Measurements from ENCODE around the gene UBAP2L.
"Not testable (repeated sequence)": the region's sequence is repeated elsewhere in the genome, so short reads cannot be mapped to it uniquely, and the experiment has no call there.

Gene UBAP2L

DNA sequence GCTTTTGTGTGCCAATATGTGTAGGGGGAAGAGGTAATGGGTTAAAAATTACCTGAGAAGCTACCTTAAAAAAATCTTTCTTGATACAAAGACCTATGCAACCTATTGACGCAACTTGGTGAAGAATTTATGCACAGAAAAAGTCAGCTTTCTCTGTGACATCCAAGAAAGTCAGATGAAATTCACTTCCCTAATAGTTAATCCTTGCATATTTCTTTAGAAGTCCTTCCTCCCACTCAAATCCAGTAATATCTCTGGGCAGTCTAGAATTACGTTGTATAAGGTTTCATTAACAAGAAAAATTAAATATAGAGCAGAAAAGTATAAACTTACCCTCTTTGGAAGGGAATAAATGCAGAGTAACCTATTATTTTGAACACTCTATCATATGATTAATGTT lies 2.9 kb downstream of the UBAP2L start:
- no peak for ATAC-seq (ENCODE audit: insufficient read depth, low read depth)
- Histone ChIP-seq H4K20me1 (ENCODE audit: insufficient read depth, low read length) (peaks cover 56% of the 10 kb centered on the region), H3K36me3 (ENCODE audit: insufficient read depth, low read length) (peaks cover 66% of the 10 kb centered on the region), H3K4me3 (ENCODE audit: low read depth in 1 of 2, low read length in 2 of 2) (no peak overlapping the region; a peak in 1 of 4 replicates), H2AFZ (ENCODE audit: low read depth, low read length) (no peak overlapping the region), H3K79me2 (ENCODE audit: insufficient read depth, low read length) (peaks cover 98% of the 10 kb centered on the region), H3K27ac (ENCODE audit: low read length) (no peak overlapping the region), H3K27me3 (ENCODE audit: insufficient read depth, low read length, poor library complexity) (no peaks in the 10 kb centered on the region), H3K9ac (ENCODE audit: low read depth, low read length) (peak overlapping the region; percentile 12; the same call in 1 of the 2 replicates), H3K4me2 (ENCODE audit: insufficient read depth, low read length) (peak overlapping the region; percentile 88), H3K9me3 (ENCODE audit: insufficient read depth, low read length, severe bottlenecking) (no peaks in the 10 kb centered on the region), H3K4me1 (ENCODE audit: insufficient read depth, low read length) (peaks cover 49% of the 10 kb centered on the region)
- no peak for DNase-seq
- TF ChIP-seq EZH2 (IDR thresholded peaks at IDR 0.05; ENCODE audit: borderline replicate concordance, low read depth, low read length, severe bottlenecking): no peak
- TF ChIP-seq, protein P1, sequence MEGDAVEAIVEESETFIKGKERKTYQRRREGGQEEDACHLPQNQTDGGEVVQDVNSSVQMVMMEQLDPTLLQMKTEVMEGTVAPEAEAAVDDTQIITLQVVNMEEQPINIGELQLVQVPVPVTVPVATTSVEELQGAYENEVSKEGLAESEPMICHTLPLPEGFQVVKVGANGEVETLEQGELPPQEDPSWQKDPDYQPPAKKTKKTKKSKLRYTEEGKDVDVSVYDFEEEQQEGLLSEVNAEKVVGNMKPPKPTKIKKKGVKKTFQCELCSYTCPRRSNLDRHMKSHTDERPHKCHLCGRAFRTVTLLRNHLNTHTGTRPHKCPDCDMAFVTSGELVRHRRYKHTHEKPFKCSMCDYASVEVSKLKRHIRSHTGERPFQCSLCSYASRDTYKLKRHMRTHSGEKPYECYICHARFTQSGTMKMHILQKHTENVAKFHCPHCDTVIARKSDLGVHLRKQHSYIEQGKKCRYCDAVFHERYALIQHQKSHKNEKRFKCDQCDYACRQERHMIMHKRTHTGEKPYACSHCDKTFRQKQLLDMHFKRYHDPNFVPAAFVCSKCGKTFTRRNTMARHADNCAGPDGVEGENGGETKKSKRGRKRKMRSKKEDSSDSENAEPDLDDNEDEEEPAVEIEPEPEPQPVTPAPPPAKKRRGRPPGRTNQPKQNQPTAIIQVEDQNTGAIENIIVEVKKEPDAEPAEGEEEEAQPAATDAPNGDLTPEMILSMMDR (IDR thresholded peaks at IDR 0.05; ENCODE audit: borderline replicate concordance, extremely low read depth, low read length, poor library complexity, severe bottlenecking): no peak

DNA sequence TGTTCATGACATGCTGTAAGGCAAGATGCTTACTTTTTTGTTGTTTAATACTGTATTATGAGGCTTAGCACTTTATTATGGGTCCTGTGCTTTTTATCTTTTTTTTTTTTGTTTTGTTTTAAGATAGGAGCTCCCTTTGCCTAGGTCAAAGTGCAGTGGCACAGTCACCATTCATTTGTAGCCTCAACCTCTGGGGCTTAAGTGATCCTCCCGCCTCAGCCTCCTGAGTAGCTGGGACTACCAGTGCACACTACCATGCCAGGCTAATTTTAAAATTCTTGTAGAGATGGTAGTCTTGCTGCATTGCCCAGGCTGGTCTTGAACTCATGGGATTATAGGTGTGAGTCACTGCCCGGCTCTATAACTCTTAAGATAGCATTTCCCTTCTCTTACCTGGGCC lies 4.6 kb downstream of the UBAP2L start:
- no peak overlapping the region for H2AFZ ChIP-seq (ENCODE audit: low read depth, low read length)
- TF ChIP-seq, protein P1 (IDR thresholded peaks at IDR 0.05; ENCODE audit: borderline replicate concordance, extremely low read depth, low read length, poor library complexity, severe bottlenecking): no peak
- no peak for TF ChIP-seq EZH2 (IDR thresholded peaks at IDR 0.05; ENCODE audit: borderline replicate concordance, low read depth, low read length, severe bottlenecking)
- no peak overlapping the region for H3K4me3 ChIP-seq (ENCODE audit: low read depth in 1 of 2, low read length in 2 of 2)
- peak overlapping the region; percentile 20; the same call in 1 of the 2 replicates for H3K4me2 ChIP-seq (ENCODE audit: insufficient read depth, low read length)
- peaks cover 38% of the 10 kb centered on the region for H3K4me1 ChIP-seq (ENCODE audit: insufficient read depth, low read length)
- ATAC-seq (ENCODE audit: insufficient read depth, low read depth) (no peak), DNase-seq (no peak)
- H3K36me3 ChIP-seq (ENCODE audit: insufficient read depth, low read length): peaks cover 74% of the 10 kb centered on the region
- H3K79me2 ChIP-seq (ENCODE audit: insufficient read depth, low read length): peaks cover 97% of the 10 kb centered on the region
- H3K9me3 ChIP-seq (ENCODE audit: insufficient read depth, low read length, severe bottlenecking): no peaks in the 10 kb centered on the region
- H4K20me1 ChIP-seq (ENCODE audit: insufficient read depth, low read length): peaks cover 60% of the 10 kb centered on the region
- no peak overlapping the region for H3K27ac ChIP-seq (ENCODE audit: low read length)
- no peaks in the 10 kb centered on the region for H3K27me3 ChIP-seq (ENCODE audit: insufficient read depth, low read length, poor library complexity)
- no peak overlapping the region for H3K9ac ChIP-seq (ENCODE audit: low read depth, low read length)

DNA sequence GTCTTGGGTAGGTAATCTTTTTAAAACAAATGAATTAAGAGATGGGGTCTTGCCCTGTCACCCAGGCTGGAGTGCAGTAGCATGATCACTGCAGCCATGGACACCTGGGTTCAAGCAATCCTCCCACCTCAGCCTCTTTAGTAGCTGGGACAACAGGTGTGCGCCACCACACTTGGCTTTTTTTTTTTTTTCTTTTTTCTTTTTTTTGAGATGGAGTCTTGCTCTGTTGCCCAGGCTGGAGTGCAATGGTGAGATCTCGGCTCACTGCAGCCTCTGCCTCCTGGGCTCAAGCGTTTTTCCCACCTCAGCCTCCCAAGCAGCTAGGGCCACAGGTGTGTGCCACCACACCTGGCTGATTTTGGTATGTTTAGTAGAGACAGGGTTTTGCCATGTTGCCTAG lies 10.4 kb downstream of the UBAP2L start:
- not testable (repeated sequence) for H3K4me1 ChIP-seq (ENCODE audit: insufficient read depth, low read length); H3K9ac ChIP-seq (ENCODE audit: low read depth, low read length); H3K27ac ChIP-seq (ENCODE audit: low read length); H3K27me3 ChIP-seq (ENCODE audit: insufficient read depth, low read length, poor library complexity); H3K4me3 ChIP-seq (ENCODE audit: low read depth in 1 of 2, low read length in 2 of 2); DNase-seq; H3K4me2 ChIP-seq (ENCODE audit: insufficient read depth, low read length); H2AFZ ChIP-seq (ENCODE audit: low read depth, low read length); ATAC-seq (ENCODE audit: insufficient read depth, low read depth); H3K9me3 ChIP-seq (ENCODE audit: insufficient read depth, low read length, severe bottlenecking)
- H4K20me1 ChIP-seq (ENCODE audit: insufficient read depth, low read length): peaks cover 37% of the 10 kb centered on the region
- peaks cover 97% of the 10 kb centered on the region for H3K36me3 ChIP-seq (ENCODE audit: insufficient read depth, low read length)
- peaks cover 87% of the 10 kb centered on the region for H3K79me2 ChIP-seq (ENCODE audit: insufficient read depth, low read length)

DNA sequence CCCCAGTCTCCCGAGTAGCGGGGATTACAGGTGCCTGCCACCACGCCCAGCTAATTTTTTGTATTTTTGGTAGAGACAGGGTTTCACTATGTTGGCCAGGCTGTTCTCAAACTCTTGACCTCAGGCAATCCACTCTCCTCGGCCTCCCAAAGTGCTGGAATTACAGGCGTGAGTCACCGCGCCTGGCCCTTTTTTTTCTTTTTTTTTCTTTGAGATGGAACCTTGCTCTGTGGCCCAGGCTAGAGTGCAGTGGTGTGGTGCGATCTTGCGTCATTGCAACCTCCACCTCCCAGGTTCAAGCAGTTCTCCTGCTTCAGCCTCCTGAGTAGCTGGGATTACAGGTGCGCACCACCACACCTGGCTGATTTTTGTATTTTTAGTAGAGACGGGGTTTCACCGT lies 12.4 kb downstream of the UBAP2L start:
- H3K27ac ChIP-seq (ENCODE audit: low read length); H2AFZ ChIP-seq (ENCODE audit: low read depth, low read length); H3K4me2 ChIP-seq (ENCODE audit: insufficient read depth, low read length); H3K27me3 ChIP-seq (ENCODE audit: insufficient read depth, low read length, poor library complexity); H3K4me3 ChIP-seq (ENCODE audit: low read depth in 1 of 2, low read length in 2 of 2); ATAC-seq (ENCODE audit: insufficient read depth, low read depth); H3K4me1 ChIP-seq (ENCODE audit: insufficient read depth, low read length); H3K9ac ChIP-seq (ENCODE audit: low read depth, low read length); H3K9me3 ChIP-seq (ENCODE audit: insufficient read depth, low read length, severe bottlenecking); DNase-seq: not testable (repeated sequence)
- H3K36me3 ChIP-seq (ENCODE audit: insufficient read depth, low read length): peaks cover 97% of the 10 kb centered on the region
- peaks cover 87% of the 10 kb centered on the region for H3K79me2 ChIP-seq (ENCODE audit: insufficient read depth, low read length)
- H4K20me1 ChIP-seq (ENCODE audit: insufficient read depth, low read length): peaks cover 35% of the 10 kb centered on the region; the same call in 1 of the 2 replicates
